Neuron (in vitro differentiated cells): ENCODE measurements around the gene CEMIP.

ENCODE experiments used
- H2AFZ ChIP-seq: one replicate; pipeline ENCODE4 v1.6.1; 2013; ENCODE audit warnings: low read depth, mild to moderate bottlenecking, inconsistent platforms, low read length, moderate library complexity
- H3K27me3 ChIP-seq: one replicate; pipeline ENCODE4 v1.6.1; 2013; ENCODE audit warnings: low read length; ENCODE audit not compliant: insufficient read depth
- H3K36me3 ChIP-seq: one replicate; pipeline ENCODE4 v1.6.1; 2013; ENCODE audit warnings: low read length; ENCODE audit not compliant: insufficient read depth
- H3K4me1 ChIP-seq: one replicate; pipeline ENCODE4 v1.6.1; 2013; ENCODE audit warnings: low read length; ENCODE audit not compliant: insufficient read depth
- H3K4me3 ChIP-seq: 2 replicates; pipeline ENCODE4 v1.5.1; 2013; ENCODE audit warnings: mild to moderate bottlenecking, low read length, moderate library complexity
- H3K9me3 ChIP-seq: one replicate; pipeline ENCODE4 v1.6.1; 2013; ENCODE audit warnings: low read length

CEMIP gene

DNA sequence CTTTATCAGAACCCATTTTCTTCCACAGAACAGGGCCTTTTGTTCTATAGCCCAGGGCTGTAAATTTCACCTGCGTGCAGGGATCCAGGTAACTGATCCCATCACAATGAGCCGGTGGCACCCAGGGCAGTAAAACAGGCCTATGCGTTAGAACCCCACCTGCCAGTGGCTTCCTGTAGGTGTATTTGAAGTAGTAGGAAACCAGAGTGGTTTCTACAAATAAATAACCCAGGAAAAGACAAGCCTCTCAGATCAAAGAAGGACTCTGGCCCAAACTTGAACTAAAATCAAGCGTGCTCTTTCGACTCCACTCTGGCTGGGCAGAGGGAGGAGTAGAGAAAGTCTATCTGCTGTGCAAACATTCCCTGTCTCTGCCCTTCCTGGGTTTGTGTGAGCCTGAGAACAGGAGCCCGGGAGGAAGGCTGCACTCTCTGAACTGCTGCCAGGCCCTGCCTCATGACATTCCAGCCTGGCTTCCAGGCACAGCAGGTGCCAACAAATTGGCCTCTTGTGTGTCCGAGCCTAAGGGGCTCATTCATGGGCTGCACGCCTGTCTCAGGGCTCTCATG is 77.7 kb downstream of the CEMIP start:
- Histone ChIP-seq H2AFZ (no peak overlapping the region), H3K36me3 (no peaks in the 10 kb centered on the region), H3K4me1 (no peaks in the 10 kb centered on the region), H3K9me3 (peaks cover 2% of the 10 kb centered on the region), H3K4me3 (no peak overlapping the region), H3K27me3 (peaks cover 6% of the 10 kb centered on the region)

DNA sequence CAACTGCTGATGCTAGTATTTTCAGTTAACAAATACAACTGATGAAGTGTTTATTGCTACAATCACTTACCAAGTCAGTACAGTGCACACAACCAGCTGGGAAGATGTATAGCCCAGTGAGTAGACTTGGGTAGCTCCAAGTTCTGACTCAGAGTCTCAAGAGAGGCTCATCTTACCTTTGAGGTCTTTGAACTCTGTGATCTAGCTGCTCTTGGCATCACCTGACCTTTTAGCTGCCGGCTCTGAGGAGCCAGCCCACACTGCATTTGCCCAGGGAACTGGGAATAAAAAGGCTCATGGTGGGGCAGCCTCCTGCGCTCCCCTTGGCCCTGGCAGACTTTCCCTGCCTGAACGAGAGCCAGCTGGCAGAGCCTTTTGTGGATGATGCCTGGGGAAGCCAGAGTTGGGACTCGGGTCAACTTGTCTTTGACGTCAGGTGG is 82.6 kb downstream of the CEMIP start:
- peaks cover 8% of the 10 kb centered on the region for H3K4me1 ChIP-seq
- H3K27me3 ChIP-seq, result peaks cover 6% of the 10 kb centered on the region
- no peak overlapping the region for H3K4me3 ChIP-seq
- H2AFZ ChIP-seq, result no peak overlapping the region
- peaks cover 2% of the 10 kb centered on the region for H3K9me3 ChIP-seq
- H3K36me3 ChIP-seq, result no peaks in the 10 kb centered on the region

GRCh38 chr15:80864666-80865065 is 85.5 kb downstream of the CEMIP start:
- no peak overlapping the region for H2AFZ ChIP-seq
- no peaks in the 10 kb centered on the region for H3K36me3 ChIP-seq
- peaks cover 3% of the 10 kb centered on the region for H3K27me3 ChIP-seq
- H3K4me1 ChIP-seq, result peaks cover 8% of the 10 kb centered on the region
- no peaks in the 10 kb centered on the region for H3K9me3 ChIP-seq
- H3K4me3 ChIP-seq, result no peak overlapping the region

DNA sequence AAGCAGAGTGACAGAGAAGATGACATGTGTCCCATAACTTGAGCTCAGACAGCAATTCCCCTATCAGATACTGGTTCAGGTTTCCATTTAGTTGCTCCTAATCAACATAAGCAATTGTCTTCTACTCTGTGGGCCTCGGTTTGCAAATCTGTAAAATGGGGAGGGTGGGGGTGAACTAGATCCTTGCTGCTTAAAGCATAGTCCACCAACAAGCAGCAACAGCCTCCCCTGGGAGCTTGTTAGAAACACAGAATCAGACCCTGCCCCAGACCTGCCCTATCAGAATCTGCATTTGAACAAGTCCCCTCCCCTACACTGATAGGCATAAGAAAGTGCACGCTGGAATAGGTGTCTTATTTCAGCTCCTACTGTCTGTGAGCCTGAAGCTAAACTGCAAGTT is 87.8 kb downstream of the CEMIP start:
- peaks cover 2% of the 10 kb centered on the region for H3K27me3 ChIP-seq
- H3K9me3 ChIP-seq, result peaks cover 1% of the 10 kb centered on the region
- H2AFZ ChIP-seq, result no peak overlapping the region
- no peaks in the 10 kb centered on the region for H3K36me3 ChIP-seq
- no peak overlapping the region for H3K4me3 ChIP-seq
- H3K4me1 ChIP-seq, result peaks cover 8% of the 10 kb centered on the region

- no peaks in the 10 kb centered on the region for H3K36me3 ChIP-seq
- peaks cover 1% of the 10 kb centered on the region for H3K9me3 ChIP-seq
- no peak overlapping the region for H3K4me3 ChIP-seq
- peaks cover 4% of the 10 kb centered on the region for H3K4me1 ChIP-seq
- peaks cover 2% of the 10 kb centered on the region for H3K27me3 ChIP-seq
- no peak overlapping the region for H2AFZ ChIP-seq
These were observed 91.2 kb downstream of the CEMIP start for GRCh38 chr15:80870366-80870765.

- Histone ChIP-seq H3K4me1 (peaks cover 10% of the 10 kb centered on the region), H3K27me3 (peaks cover 2% of the 10 kb centered on the region), H2AFZ (no peak overlapping the region), H3K4me3 (no peak overlapping the region), H3K9me3 (peaks cover 1% of the 10 kb centered on the region), H3K36me3 (no peaks in the 10 kb centered on the region)
These were observed 91.7 kb downstream of the CEMIP start for GRCh38 chr15:80870893-80871292.

- Histone ChIP-seq H3K9me3 (peaks cover 1% of the 10 kb centered on the region), H3K4me1 (peaks cover 19% of the 10 kb centered on the region), H3K27me3 (peaks cover 2% of the 10 kb centered on the region), H3K4me3 (no peak overlapping the region), H2AFZ (no peak overlapping the region), H3K36me3 (no peaks in the 10 kb centered on the region)
These were observed 92.7 kb downstream of the CEMIP start for GRCh38 chr15:80871858-80872257.

DNA sequence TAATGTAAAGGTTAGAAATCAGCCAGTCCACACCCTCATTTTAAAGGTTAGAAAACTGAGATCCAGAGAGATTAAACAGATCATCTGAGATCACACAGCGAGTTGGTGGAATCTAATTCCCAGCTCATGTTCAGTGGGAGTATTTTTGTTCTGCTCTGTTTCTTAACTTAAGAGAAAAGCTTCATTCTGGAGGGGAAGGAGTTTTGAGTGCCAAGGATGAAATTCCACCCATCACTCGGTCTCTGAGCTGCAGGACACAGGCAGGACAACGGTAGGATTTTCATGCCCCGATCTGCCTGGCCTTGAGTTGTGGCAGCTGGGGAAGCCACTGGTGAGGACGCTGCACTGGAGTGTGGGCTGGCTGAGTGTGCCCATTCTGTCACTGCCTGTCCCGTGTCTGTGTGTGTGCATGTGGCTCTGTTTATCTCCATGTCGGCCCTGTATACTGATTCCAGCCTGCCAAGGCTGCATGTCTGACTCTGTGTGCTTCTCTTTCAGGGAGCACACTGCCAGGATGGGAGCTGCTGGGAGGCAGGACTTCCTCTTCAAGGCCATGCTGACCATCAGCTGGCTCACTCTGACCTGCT is 94.3 kb downstream of the CEMIP start:
- H3K4me1 ChIP-seq, result peaks cover 25% of the 10 kb centered on the region
- peaks cover 2% of the 10 kb centered on the region for H3K27me3 ChIP-seq
- H3K4me3 ChIP-seq, result no peak overlapping the region
- no peaks in the 10 kb centered on the region for H3K36me3 ChIP-seq
- no peak overlapping the region for H2AFZ ChIP-seq
- H3K9me3 ChIP-seq, result peaks cover 1% of the 10 kb centered on the region

- H3K36me3 ChIP-seq, result no peaks in the 10 kb centered on the region
- H2AFZ ChIP-seq, result no peak overlapping the region
- no peaks in the 10 kb centered on the region for H3K9me3 ChIP-seq
- peaks cover 25% of the 10 kb centered on the region for H3K4me1 ChIP-seq
- H3K27me3 ChIP-seq, result no peaks in the 10 kb centered on the region
- H3K4me3 ChIP-seq, result no peak overlapping the region
These were observed 96.6 kb downstream of the CEMIP start for GRCh38 chr15:80875568-80876347.

- Histone ChIP-seq H2AFZ (no peak overlapping the region), H3K36me3 (no peaks in the 10 kb centered on the region), H3K9me3 (no peaks in the 10 kb centered on the region)
These were observed 97.1 kb downstream of the CEMIP start for GRCh38 chr15:80876348-80876674.

DNA sequence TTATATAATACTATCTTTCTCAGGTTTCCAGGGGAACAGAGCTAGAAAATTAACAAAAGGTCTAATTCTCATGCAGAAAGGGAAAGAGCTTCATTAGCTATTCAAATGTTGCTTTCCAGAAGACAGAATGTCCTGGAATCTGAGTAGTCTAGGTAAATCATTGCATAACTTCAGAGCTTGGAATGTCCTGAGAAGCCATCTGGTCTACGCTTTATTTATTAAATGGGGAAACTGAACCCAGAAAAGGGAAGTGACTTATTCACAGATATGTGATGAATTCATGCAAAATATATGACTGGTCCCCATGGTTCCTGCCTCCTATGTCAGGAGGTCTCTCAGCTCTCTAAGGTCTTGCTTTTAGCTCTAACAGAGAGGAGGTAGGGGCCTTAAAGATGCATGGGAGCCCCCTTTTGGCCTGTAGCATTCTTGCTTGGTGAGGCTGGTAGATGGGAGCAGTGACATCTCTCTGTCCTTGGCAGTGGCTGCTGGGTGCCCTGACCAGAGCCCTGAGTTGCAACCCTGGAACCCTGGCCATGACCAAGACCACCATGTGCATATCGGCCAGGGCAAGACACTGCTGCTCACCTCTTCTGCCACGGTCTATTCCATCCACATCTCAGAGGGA is 99.2 kb downstream of the CEMIP start:
- no peak overlapping the region for H2AFZ ChIP-seq
- H3K4me3 ChIP-seq, result no peak overlapping the region
- H3K4me1 ChIP-seq, result peaks cover 25% of the 10 kb centered on the region
- H3K36me3 ChIP-seq, result no peaks in the 10 kb centered on the region
- H3K27me3 ChIP-seq, result no peaks in the 10 kb centered on the region
- no peaks in the 10 kb centered on the region for H3K9me3 ChIP-seq

More at GRCh38 chr15:80876348-80876674, 97.1 kb downstream of the CEMIP start:
- no peak overlapping the region for H3K4me3 ChIP-seq
- H3K4me1 ChIP-seq, result peaks cover 25% of the 10 kb centered on the region
- no peaks in the 10 kb centered on the region for H3K27me3 ChIP-seq

GRCh38 chr15:80878867-80879250 is 99.7 kb downstream of the CEMIP start:
- peaks cover 25% of the 10 kb centered on the region for H3K4me1 ChIP-seq
- H3K4me3 ChIP-seq, result no peak overlapping the region
- no peaks in the 10 kb centered on the region for H3K27me3 ChIP-seq
- no peaks in the 10 kb centered on the region for H3K9me3 ChIP-seq
- no peaks in the 10 kb centered on the region for H3K36me3 ChIP-seq
- no peak overlapping the region for H2AFZ ChIP-seq

- no peaks in the 10 kb centered on the region for H3K9me3 ChIP-seq
- H2AFZ ChIP-seq, result no peak overlapping the region
- peaks cover 23% of the 10 kb centered on the region for H3K4me1 ChIP-seq
- H3K36me3 ChIP-seq, result no peaks in the 10 kb centered on the region
- H3K27me3 ChIP-seq, result no peaks in the 10 kb centered on the region
- no peak overlapping the region for H3K4me3 ChIP-seq
These were observed 100.9 kb downstream of the CEMIP start for GRCh38 chr15:80880086-80880485.
